ENCODE data around the gene ZNF487.

DNA sequence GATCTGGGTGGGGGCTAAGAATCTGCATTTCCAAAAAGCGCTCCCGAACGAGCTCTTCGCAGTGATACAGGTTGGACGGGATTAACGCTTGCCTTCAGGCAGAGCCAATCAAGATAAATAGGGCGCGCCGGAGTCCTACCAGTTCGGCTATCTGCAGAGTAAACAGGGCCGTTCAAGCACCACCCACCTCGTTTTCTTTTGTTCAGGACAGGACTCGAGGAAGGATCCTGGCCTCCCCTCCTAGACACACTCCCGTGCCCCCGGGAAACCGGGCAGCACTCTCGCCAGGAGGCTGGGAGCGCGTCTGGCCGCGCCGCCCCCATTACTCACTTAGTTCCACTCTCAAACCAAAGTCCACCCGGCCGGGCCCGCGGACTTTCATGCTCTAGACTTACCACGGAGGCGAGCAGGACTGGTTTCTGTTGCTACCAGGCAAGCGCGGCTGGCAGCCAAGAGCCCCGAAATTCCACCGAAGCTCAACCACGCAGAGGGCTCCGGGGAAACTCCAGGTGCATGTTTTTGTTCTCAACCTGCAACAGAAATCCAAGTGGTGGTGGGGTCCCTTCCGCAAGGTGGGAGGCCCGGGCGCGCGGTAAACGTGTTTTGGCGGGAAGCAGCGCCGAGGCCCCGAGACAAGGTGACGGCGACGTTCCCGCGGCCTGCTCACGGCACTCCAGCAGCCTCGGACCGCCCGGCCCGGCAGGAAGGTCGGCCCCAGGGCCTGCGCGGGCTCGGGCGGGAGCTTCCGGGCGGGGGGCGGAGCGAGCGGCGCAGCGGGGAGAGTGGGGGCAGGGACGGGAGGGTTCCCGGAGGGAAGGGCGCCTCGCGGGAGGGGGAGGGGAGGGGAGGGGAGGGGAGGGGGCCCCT is 40.6 kb upstream of the ZNF487 start:
- TF ChIP-seq, protein P1, sequence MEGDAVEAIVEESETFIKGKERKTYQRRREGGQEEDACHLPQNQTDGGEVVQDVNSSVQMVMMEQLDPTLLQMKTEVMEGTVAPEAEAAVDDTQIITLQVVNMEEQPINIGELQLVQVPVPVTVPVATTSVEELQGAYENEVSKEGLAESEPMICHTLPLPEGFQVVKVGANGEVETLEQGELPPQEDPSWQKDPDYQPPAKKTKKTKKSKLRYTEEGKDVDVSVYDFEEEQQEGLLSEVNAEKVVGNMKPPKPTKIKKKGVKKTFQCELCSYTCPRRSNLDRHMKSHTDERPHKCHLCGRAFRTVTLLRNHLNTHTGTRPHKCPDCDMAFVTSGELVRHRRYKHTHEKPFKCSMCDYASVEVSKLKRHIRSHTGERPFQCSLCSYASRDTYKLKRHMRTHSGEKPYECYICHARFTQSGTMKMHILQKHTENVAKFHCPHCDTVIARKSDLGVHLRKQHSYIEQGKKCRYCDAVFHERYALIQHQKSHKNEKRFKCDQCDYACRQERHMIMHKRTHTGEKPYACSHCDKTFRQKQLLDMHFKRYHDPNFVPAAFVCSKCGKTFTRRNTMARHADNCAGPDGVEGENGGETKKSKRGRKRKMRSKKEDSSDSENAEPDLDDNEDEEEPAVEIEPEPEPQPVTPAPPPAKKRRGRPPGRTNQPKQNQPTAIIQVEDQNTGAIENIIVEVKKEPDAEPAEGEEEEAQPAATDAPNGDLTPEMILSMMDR (IDR thresholded peaks at IDR 0.05) = no peak
- TF ChIP-seq ZFX (IDR thresholded peaks at IDR 0.05; ENCODE audit: borderline replicate concordance) = no peak

All from 22Rv1 (cell line).